ENCODE measurements around the gene MFSD12. TPM values are rescaled to one million over a fixed set of nuclear protein-coding genes. Genes with fewer than 3 reads are reported as not detected.

The MFSD12 gene
- total RNA-seq, 2 donors from 2014 or later, result 28.4 to 54.3 TPM

GRCh38 chr19:3580156-3580934 lies 23.0 kb upstream of the MFSD12 start:
- peaks cover 10% of the 10 kb centered on the region for H3K4me1 ChIP-seq
- peaks cover 6% of the 10 kb centered on the region for H3K27me3 ChIP-seq
- DNase-seq, result no peak
- no peaks in the 10 kb centered on the region for H3K9me3 ChIP-seq
- H3K9ac ChIP-seq (ENCODE audit: low read depth in 2 of 2, low read length in 2 of 2), result no peak overlapping the region
- intact Hi-C loops (cut with DNase I), result no loop called here
- H3K36me3 ChIP-seq, result no peaks in the 10 kb centered on the region
- peak overlapping the region; percentile 36 for H3K27ac ChIP-seq
- H3K4me3 ChIP-seq, result no peak overlapping the region
- TF ChIP-seq, protein P1, sequence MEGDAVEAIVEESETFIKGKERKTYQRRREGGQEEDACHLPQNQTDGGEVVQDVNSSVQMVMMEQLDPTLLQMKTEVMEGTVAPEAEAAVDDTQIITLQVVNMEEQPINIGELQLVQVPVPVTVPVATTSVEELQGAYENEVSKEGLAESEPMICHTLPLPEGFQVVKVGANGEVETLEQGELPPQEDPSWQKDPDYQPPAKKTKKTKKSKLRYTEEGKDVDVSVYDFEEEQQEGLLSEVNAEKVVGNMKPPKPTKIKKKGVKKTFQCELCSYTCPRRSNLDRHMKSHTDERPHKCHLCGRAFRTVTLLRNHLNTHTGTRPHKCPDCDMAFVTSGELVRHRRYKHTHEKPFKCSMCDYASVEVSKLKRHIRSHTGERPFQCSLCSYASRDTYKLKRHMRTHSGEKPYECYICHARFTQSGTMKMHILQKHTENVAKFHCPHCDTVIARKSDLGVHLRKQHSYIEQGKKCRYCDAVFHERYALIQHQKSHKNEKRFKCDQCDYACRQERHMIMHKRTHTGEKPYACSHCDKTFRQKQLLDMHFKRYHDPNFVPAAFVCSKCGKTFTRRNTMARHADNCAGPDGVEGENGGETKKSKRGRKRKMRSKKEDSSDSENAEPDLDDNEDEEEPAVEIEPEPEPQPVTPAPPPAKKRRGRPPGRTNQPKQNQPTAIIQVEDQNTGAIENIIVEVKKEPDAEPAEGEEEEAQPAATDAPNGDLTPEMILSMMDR (IDR thresholded peaks at IDR 0.05), result no peak

DNA sequence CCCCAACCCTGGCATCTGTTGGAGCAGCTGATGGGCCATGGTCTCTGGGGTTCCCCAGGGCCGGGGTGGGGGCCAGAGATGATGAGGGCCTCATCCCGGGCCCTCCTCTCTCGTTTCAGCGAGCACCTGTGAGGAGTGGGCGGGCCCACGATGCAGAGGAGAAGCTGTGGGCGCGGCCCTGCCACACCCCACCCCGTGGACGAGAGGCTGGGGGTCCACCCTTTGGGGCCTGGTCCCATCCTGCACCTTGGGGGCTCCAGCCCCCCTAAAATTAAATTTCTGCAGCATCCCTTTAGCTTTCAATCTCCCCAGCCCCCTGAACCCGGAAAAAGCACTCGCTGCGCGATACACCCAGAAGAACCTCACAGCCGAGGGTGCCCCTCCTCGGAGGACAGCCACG lies 21.0 kb upstream of the MFSD12 start:
- Histone ChIP-seq H3K4me3 (no peak overlapping the region), H3K36me3 (no peaks in the 10 kb centered on the region), H3K9me3 (no peaks in the 10 kb centered on the region), H3K4me1 (peaks cover 10% of the 10 kb centered on the region), H3K27me3 (no peaks in the 10 kb centered on the region), H3K27ac (no peak overlapping the region), H3K9ac (ENCODE audit: low read depth in 2 of 2, low read length in 2 of 2) (no peak overlapping the region)
- no peak for DNase-seq
- intact Hi-C loops (cut with DNase I), result no loop called here
- TF ChIP-seq, protein P1 (IDR thresholded peaks at IDR 0.05), result no peak

GRCh38 chr19:3577723-3578344 lies 20.4 kb upstream of the MFSD12 start:
- no peak overlapping the region for H3K9ac ChIP-seq (ENCODE audit: low read depth in 2 of 2, low read length in 2 of 2)
- H3K4me1 ChIP-seq, result peaks cover 10% of the 10 kb centered on the region
- no peak overlapping the region for H3K4me3 ChIP-seq
- no peaks in the 10 kb centered on the region for H3K36me3 ChIP-seq
- TF ChIP-seq, protein P1 (IDR thresholded peaks at IDR 0.05), result no peak
- intact Hi-C loops (cut with DNase I), result no loop called here
- DNase-seq, result peak; percentile 83
- H3K9me3 ChIP-seq, result no peaks in the 10 kb centered on the region
- H3K27ac ChIP-seq, result no peak overlapping the region
- no peaks in the 10 kb centered on the region for H3K27me3 ChIP-seq

- intact Hi-C loops (cut with DNase I), result no loop called here
- DNase-seq, result peak; percentile 63
- peak overlapping the region; percentile 15 for H3K27ac ChIP-seq
- no peaks in the 10 kb centered on the region for H3K27me3 ChIP-seq
- H3K4me3 ChIP-seq, result peak overlapping the region; percentile 34
- H3K9me3 ChIP-seq, result no peaks in the 10 kb centered on the region
- H3K36me3 ChIP-seq, result no peaks in the 10 kb centered on the region
- H3K4me1 ChIP-seq, result peaks cover 10% of the 10 kb centered on the region
- TF ChIP-seq, protein P1 (IDR thresholded peaks at IDR 0.05), result no peak
- H3K9ac ChIP-seq (ENCODE audit: low read depth in 2 of 2, low read length in 2 of 2), result peak overlapping the region; percentile 43 to 57
Measured at GRCh38 chr19:3576696-3577443, 19.5 kb upstream of the MFSD12 start.

GRCh38 chr19:3575949-3576673 lies 18.7 kb upstream of the MFSD12 start:
- intact Hi-C loops (cut with DNase I), result no loop called here
- TF ChIP-seq, protein P1 (IDR thresholded peaks at IDR 0.05), result no peak
- H3K4me1 ChIP-seq, result peaks cover 10% of the 10 kb centered on the region
- H3K4me3 ChIP-seq, result peak overlapping the region; percentile 34
- H3K27ac ChIP-seq, result peak overlapping the region; percentile 15
- peak overlapping the region; percentile 43 to 57 for H3K9ac ChIP-seq (ENCODE audit: low read depth in 2 of 2, low read length in 2 of 2)
- H3K36me3 ChIP-seq, result no peaks in the 10 kb centered on the region
- no peaks in the 10 kb centered on the region for H3K27me3 ChIP-seq
- no peaks in the 10 kb centered on the region for H3K9me3 ChIP-seq
- peak; percentile 49 for DNase-seq
